Keratinocyte (primary cell): ENCODE results near the gene CNP.

Source experiments
- EZH2 ChIP-seq: IDR thresholded peaks from one replicate; pipeline ENCODE4 v1.6.1; 2012; ENCODE audit warnings: inconsistent platforms, mild to moderate bottlenecking, low read length, moderate library complexity
- TF ChIP-seq, protein P1 (sequence below), 3 experiments: IDR thresholded peaks in 1 of 3; conservative IDR thresholded peaks in 1 of 3; optimal IDR thresholded peaks in 1 of 3; 2 replicates in 2 of 3; 3 replicates in 1 of 3; pipeline versions ENCODE3 to v1.5.1; 2011; ENCODE audit warnings: low read length in 3 of 3, mild to moderate bottlenecking in 3 of 3, moderate library complexity in 2 of 3, control low read depth in 1 of 3, inconsistent platforms in 1 of 3; ENCODE audit not compliant: insufficient read depth in 2 of 3; ENCODE audit errors: extremely low read depth in 1 of 3

DNA sequence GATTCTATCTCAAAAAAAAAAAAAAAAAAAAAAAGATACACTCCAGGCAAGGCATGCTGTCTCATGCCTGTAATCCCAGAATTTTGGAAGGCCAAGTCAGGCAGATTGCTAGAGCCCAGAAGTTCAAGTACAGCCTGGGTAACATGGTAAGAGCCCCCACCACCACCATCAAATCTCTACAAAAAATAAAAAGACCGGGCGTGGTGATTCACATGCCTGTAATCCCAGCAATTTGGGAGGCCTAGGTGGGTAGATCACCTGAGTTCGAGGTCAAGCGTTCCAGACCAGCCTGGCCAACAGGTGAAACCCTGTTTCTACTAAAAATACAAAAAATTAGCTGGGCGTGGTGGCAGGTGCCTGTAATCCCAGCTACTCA lies 46.0 kb upstream of the CNP start:
- TF ChIP-seq EZH2 = no peak
- TF ChIP-seq, protein P1, sequence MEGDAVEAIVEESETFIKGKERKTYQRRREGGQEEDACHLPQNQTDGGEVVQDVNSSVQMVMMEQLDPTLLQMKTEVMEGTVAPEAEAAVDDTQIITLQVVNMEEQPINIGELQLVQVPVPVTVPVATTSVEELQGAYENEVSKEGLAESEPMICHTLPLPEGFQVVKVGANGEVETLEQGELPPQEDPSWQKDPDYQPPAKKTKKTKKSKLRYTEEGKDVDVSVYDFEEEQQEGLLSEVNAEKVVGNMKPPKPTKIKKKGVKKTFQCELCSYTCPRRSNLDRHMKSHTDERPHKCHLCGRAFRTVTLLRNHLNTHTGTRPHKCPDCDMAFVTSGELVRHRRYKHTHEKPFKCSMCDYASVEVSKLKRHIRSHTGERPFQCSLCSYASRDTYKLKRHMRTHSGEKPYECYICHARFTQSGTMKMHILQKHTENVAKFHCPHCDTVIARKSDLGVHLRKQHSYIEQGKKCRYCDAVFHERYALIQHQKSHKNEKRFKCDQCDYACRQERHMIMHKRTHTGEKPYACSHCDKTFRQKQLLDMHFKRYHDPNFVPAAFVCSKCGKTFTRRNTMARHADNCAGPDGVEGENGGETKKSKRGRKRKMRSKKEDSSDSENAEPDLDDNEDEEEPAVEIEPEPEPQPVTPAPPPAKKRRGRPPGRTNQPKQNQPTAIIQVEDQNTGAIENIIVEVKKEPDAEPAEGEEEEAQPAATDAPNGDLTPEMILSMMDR (optimal IDR thresholded peaks at IDR 0.05 in 1 of 3, IDR thresholded peaks at IDR 0.05 in 1 of 3, conservative IDR thresholded peaks at IDR 0.05 in 1 of 3; ENCODE audit: extremely low read depth in 1 of 3, insufficient read depth in 2 of 3, low read length in 3 of 3) = no peak
